Prostate gland (tissue), 2 donors: ENCODE data around the gene RTEL1. TPM values are rescaled to one million over a fixed set of nuclear protein-coding genes. Genes with fewer than 3 reads are reported as not detected.

ENCODE experiments used
- DNase-seq: peaks from one replicate; pipeline ENCODE4 v3.0.0-alpha.2; 2019; ENCODE audit warnings: low spot score
- H3K27ac ChIP-seq, 2 donors: fragments of 200-600 bp; sonication (generic); 2 replicates each; pipeline ENCODE4 v1.5.1; 2017 to 2019
- H3K27me3 ChIP-seq: fragments of 200-600 bp; sonication (generic); replicated peaks from 2 replicates; pipeline ENCODE4 v1.5.1; 2019; ENCODE audit not compliant: insufficient read depth
- H3K36me3 ChIP-seq, 2 donors: fragments of 200-600 bp; sonication (generic); 1 replicate in 1 of 2; 2 replicates in 1 of 2; pipeline versions ENCODE4 v1.5.1 to v1.8.1; 2017 to 2019
- H3K4me1 ChIP-seq: fragments of 200-600 bp; sonication (generic); replicated peaks from 2 replicates; pipeline ENCODE4 v1.5.1; 2019
- H3K4me3 ChIP-seq, 2 donors: fragments of 200-600 bp; sonication (generic); 2 replicates each; pipeline ENCODE4 v1.5.1; 2017 to 2019
- H3K9me3 ChIP-seq: fragments of 200-600 bp; sonication (generic); 2 replicates; pipeline ENCODE4 v1.5.1; 2017
- POLR2A ChIP-seq: fragments of 450-650 bp; IDR thresholded peaks from one replicate; pipeline ENCODE4 v1.6.1; 2016; ENCODE audit warnings: antibody characterized with exemption, mild to moderate bottlenecking
- POLR2AphosphoS5 ChIP-seq: sonication (generic); formaldehyde crosslinking; IDR thresholded peaks from one replicate; pipeline ENCODE4 v1.6.1; 2017; ENCODE audit warnings: antibody characterized with exemption
- WGBS: methylation state at CpG from one replicate; pipeline ENCODE4 v1.1.5; 2018; 5-methylcytosine and 5-hydroxymethylcytosine counted together
- intact Hi-C: fragments of 100-400 bp; cut with DNase I; formaldehyde crosslinking; loops from one replicate; pipeline ENCODE4 v1.14.2; 2022
- total RNA-seq, 2 donors: library from RNA; depleted of rRNA; stranded (reverse); fragments of >200 nt; gene quantifications; one replicate each; pipeline ENCODE4 v1.1.0, GENCODE V29; 2016
- TF ChIP-seq, protein P1 (sequence below), 4 experiments: fragments of 200-600 bp in 2 of 4; fragments of 450-650 bp in 2 of 4; sonication (generic) in 2 of 4; IDR thresholded peaks; 1 replicate in 3 of 4; 2 replicates in 1 of 4; pipeline ENCODE4 v1.5.1; 2016 to 2019; ENCODE audit warnings: antibody characterized with exemption in 4 of 4, mild to moderate bottlenecking in 2 of 4, moderate library complexity in 2 of 4

RTEL1 gene
- total RNA-seq, 2 donors from 2014 or later = 21.8 to 42.6 TPM

DNA sequence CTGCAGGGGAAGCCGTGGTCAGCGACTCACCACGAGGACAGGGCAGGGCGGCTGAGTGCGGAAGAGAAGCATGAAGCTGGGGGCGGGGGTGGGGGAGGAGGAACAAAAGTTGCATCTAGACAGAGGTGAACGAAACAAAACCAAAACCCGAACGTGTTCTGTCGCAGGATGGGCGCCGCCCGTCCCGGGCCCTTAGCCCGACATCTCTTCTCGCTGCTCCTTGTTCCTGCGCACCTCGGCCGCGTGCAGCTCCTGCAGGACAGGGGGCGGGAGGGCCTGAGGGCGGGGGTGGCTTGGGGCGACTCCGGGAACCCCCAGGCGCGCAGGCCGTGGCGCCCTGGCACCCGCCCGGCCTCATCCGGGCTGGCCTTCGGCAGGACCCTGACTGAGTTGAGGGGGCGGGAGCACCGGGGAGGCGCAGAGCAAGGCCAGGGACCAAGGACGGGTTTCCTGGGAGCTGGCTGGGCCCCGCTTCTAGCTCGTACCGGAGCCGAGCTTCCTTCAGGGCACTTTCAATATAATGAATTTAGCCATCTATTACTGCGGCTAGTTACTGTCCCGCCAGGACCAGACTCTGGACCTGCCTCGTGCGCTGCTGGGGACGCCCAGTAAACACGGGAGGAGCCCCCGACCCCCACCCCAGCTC is 16.8 kb upstream of the RTEL1 start:
- Histone ChIP-seq H3K36me3 (no peaks in the 10 kb centered on the region), H3K27me3 (no peaks in the 10 kb centered on the region), H3K4me1 (no peaks in the 10 kb centered on the region), H3K27ac (peak overlapping the region; percentile 51 to 76), H3K4me3 (peak overlapping the region; percentile 28 to 37), H3K9me3 (no peaks in the 10 kb centered on the region)
- intact Hi-C loops = loop anchor here (10.0 kb wide), 1 partner anchor 334 kb away; the partner anchor contains the start of gene SAMD10
- WGBS = 45% methylated on average over 38 of the region's 47 CpGs
- TF ChIP-seq POLR2A = no peak
- no peak for TF ChIP-seq POLR2AphosphoS5
- TF ChIP-seq, protein P1, sequence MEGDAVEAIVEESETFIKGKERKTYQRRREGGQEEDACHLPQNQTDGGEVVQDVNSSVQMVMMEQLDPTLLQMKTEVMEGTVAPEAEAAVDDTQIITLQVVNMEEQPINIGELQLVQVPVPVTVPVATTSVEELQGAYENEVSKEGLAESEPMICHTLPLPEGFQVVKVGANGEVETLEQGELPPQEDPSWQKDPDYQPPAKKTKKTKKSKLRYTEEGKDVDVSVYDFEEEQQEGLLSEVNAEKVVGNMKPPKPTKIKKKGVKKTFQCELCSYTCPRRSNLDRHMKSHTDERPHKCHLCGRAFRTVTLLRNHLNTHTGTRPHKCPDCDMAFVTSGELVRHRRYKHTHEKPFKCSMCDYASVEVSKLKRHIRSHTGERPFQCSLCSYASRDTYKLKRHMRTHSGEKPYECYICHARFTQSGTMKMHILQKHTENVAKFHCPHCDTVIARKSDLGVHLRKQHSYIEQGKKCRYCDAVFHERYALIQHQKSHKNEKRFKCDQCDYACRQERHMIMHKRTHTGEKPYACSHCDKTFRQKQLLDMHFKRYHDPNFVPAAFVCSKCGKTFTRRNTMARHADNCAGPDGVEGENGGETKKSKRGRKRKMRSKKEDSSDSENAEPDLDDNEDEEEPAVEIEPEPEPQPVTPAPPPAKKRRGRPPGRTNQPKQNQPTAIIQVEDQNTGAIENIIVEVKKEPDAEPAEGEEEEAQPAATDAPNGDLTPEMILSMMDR (IDR thresholded peaks at IDR 0.05) = no peak
- no peak for DNase-seq

DNA sequence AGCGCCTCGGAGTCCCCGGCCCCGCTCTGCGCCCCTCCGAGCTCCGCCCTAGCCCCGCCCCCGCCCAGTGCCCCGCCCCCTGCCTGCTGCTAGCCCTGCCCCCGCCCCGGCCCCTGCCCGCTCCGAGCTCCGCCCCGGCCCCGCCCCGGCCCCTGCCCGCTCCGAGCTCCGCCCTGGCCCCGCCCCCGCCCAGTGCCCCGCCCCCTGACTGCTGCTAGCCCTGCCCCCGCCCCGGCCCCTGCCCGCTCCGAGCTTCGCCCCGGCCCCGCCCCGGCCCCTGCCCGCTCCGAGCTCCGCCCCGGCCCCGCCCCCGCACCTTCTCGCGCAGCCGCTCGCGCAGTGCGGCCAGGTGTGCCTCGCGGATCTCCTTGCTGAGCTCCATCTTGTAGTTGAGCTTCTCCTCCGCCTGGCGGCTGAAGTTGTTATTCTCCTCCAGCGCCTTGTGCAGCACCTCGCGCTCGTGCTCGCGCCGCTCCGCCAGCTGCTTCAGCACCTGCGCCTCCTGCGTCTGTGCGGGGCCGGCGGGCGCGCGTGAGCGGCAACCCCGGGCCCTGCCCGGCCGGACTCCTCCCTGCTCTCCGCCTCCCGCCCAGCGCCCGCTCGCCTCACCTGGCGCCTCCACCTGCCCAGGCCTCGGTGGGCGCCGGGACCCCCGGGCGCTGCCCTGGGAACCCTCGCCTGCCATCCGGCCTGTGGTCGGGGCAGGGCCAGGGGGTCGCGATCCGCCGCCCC is 16.2 kb upstream of the RTEL1 start:
- H3K4me1 ChIP-seq = no peaks in the 10 kb centered on the region
- TF ChIP-seq, protein P1 (IDR thresholded peaks at IDR 0.05) = peak; percentile 16 to 88 (median 54)
- TF ChIP-seq POLR2AphosphoS5 (peak; percentile 73), POLR2A (peak; percentile 65)
- DNase-seq = peak; percentile 92
- intact Hi-C loops = loop anchor here (10.0 kb wide), 1 partner anchor 333 kb away; the partner anchor contains the start of gene SAMD10
- H3K9me3 ChIP-seq = no peaks in the 10 kb centered on the region
- H3K27ac ChIP-seq = peak overlapping the region; percentile 76 to 79
- peak overlapping the region; percentile 48 to 60 for H3K4me3 ChIP-seq
- WGBS = under 1% methylated on average over 22 of the region's 86 CpGs
- no peaks in the 10 kb centered on the region for H3K27me3 ChIP-seq
- H3K36me3 ChIP-seq = no peaks in the 10 kb centered on the region

DNA sequence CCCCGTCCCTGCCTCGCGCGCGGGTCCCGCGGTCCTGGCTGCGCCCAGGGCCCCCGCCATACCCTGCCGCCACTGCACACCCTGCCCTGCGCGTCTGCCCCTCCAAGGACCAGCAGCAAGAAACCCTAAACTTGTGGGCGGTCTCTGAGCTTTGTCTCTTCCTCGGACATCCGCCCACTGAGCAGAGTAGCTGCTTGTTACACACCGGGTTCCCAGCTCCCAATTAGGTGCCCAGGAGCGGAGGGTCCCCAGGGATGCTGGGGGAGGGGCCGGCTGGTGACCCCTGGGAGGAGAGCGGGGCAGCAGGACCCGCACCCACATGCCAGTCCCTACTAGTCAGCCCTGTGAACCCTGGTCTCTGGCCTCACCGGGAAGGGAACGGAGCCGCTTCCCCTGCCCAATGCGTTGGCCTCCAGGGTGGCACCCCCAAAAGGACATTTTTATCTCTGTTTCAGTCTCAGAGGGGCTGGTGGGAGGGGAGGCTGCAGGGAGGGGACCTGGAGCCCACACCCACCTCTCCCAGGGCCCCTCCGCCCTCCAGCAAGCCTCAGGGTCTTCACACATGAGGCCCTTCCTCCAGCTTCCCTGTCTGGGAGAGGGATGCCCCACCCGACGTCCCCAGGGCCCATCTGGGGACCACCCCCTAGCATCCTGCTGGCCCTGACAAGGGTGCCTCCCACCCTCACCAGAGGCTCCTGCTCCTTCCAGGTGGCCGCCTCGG is 15.4 kb upstream of the RTEL1 start:
- no peaks in the 10 kb centered on the region for H3K9me3 ChIP-seq
- H3K27me3 ChIP-seq = no peaks in the 10 kb centered on the region
- H3K4me3 ChIP-seq = peak overlapping the region; percentile 48 to 60
- intact Hi-C loops = loop anchor here (10.0 kb wide), 1 partner anchor 332 kb away; the partner anchor contains the start of gene SAMD10
- no peak for DNase-seq
- H3K4me1 ChIP-seq = no peaks in the 10 kb centered on the region
- TF ChIP-seq, protein P1 (IDR thresholded peaks at IDR 0.05) = no peak
- no peak for TF ChIP-seq POLR2A
- no peak for TF ChIP-seq POLR2AphosphoS5
- H3K27ac ChIP-seq = peak overlapping the region; percentile 70 to 79
- H3K36me3 ChIP-seq = no peaks in the 10 kb centered on the region
- 49% methylated on average over 17 of the region's 29 CpGs for WGBS

DNA sequence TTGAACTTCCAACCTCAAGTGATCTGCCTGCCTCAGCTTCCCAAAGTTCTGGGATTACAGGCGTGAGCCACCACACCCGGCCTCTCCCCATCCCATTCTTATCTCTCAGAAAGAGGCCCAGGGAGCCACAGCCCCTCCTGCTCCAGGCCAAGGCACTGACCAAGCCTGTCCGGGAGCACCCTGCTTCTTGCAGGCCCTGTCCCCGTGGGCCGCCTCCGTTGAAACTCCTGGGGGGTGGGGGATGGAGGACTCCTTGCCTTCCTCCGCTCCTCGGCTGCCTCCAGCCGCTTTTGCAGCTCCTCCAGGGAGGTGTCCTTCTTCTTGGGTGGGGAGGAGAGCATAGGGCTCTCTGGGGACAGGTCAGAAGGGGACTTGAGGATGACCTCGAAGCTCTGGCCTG is 14.6 kb upstream of the RTEL1 start:
- Histone ChIP-seq H3K27me3 (no peaks in the 10 kb centered on the region), H3K4me1 (no peaks in the 10 kb centered on the region), H3K36me3 (no peaks in the 10 kb centered on the region), H3K27ac (no peak overlapping the region), H3K9me3 (no peaks in the 10 kb centered on the region), H3K4me3 (no peak overlapping the region)
- 91% methylated on average over 10 of the region's 10 CpGs for whole genome bisulfite sequencing
- intact Hi-C loops = loop anchor here (10.0 kb wide), 1 partner anchor 331 kb away; the partner anchor contains the start of gene SAMD10
- no peak for DNase-seq
- TF ChIP-seq POLR2A = no peak
- no peak for TF ChIP-seq POLR2AphosphoS5
- TF ChIP-seq, protein P1 (IDR thresholded peaks at IDR 0.05) = no peak
